ENCODE measurements around the gene ELAVL1.

- TF ChIP-seq POLR2A (IDR thresholded peaks at IDR 0.05; ENCODE audit: low read depth, low read length) = no peak
- no peak for TF ChIP-seq POLR2AphosphoS5 (IDR thresholded peaks at IDR 0.05; ENCODE audit: low read depth, low read length)
These were observed 41.2 kb upstream of the ELAVL1 start for GRCh38 chr19:8046569-8047165.

Data from GM12891 (cell line).